Measurements from ENCODE around the gene C4orf50.

Gene C4orf50

DNA sequence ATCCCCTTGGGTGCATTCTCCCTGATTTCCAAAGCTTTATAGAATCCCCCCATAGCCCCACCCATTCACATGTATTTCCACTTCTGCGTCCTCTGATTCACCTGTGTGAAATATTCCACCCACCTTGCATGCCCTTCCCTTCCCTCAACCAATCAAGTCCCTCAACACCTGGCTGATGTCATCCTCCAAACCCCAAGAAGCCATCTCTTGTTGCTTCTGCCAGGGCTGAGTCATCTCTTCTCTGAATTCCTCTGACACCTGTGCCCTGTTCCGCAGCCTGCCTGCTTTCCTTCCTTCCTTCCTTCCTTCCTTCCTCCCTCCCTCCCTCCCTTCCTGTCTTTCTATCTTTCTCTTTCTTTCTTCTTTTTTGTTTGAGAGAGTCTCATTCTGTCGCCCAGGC, 135.3 kb downstream of the C4orf50 start:
- TF ChIP-seq ZNF8 (CRISPR knock-in tag; IDR thresholded peaks at IDR 0.05) (no peak), ARNTL (CRISPR knock-in tag; IDR thresholded peaks at IDR 0.05; ENCODE audit: borderline replicate concordance, low read depth) (no peak), ESRRG (CRISPR knock-in tag; IDR thresholded peaks at IDR 0.05) (no peak), ZFP30 (CRISPR knock-in tag; IDR thresholded peaks at IDR 0.05) (no peak), PPARA (CRISPR knock-in tag; IDR thresholded peaks at IDR 0.05; ENCODE audit: borderline replicate concordance) (no peak)
- TF ChIP-seq, protein P1, sequence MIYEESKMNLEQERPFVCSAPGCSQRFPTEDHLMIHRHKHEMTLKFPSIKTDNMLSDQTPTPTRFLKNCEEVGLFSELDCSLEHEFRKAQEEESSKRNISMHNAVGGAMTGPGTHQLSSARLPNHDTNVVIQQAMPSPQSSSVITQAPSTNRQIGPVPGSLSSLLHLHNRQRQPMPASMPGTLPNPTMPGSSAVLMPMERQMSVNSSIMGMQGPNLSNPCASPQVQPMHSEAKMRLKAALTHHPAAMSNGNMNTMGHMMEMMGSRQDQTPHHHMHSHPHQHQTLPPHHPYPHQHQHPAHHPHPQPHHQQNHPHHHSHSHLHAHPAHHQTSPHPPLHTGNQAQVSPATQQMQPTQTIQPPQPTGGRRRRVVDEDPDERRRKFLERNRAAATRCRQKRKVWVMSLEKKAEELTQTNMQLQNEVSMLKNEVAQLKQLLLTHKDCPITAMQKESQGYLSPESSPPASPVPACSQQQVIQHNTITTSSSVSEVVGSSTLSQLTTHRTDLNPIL (CRISPR knock-in tag; IDR thresholded peaks at IDR 0.05; ENCODE audit: low read depth) = no peak
- TF ChIP-seq, protein P2, sequence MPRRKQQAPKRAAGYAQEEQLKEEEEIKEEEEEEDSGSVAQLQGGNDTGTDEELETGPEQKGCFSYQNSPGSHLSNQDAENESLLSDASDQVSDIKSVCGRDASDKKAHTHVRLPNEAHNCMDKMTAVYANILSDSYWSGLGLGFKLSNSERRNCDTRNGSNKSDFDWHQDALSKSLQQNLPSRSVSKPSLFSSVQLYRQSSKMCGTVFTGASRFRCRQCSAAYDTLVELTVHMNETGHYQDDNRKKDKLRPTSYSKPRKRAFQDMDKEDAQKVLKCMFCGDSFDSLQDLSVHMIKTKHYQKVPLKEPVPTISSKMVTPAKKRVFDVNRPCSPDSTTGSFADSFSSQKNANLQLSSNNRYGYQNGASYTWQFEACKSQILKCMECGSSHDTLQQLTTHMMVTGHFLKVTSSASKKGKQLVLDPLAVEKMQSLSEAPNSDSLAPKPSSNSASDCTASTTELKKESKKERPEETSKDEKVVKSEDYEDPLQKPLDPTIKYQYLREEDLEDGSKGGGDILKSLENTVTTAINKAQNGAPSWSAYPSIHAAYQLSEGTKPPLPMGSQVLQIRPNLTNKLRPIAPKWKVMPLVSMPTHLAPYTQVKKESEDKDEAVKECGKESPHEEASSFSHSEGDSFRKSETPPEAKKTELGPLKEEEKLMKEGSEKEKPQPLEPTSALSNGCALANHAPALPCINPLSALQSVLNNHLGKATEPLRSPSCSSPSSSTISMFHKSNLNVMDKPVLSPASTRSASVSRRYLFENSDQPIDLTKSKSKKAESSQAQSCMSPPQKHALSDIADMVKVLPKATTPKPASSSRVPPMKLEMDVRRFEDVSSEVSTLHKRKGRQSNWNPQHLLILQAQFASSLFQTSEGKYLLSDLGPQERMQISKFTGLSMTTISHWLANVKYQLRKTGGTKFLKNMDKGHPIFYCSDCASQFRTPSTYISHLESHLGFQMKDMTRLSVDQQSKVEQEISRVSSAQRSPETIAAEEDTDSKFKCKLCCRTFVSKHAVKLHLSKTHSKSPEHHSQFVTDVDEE (CRISPR knock-in tag; IDR thresholded peaks at IDR 0.05) = no peak
- TF ChIP-seq, protein P3, sequence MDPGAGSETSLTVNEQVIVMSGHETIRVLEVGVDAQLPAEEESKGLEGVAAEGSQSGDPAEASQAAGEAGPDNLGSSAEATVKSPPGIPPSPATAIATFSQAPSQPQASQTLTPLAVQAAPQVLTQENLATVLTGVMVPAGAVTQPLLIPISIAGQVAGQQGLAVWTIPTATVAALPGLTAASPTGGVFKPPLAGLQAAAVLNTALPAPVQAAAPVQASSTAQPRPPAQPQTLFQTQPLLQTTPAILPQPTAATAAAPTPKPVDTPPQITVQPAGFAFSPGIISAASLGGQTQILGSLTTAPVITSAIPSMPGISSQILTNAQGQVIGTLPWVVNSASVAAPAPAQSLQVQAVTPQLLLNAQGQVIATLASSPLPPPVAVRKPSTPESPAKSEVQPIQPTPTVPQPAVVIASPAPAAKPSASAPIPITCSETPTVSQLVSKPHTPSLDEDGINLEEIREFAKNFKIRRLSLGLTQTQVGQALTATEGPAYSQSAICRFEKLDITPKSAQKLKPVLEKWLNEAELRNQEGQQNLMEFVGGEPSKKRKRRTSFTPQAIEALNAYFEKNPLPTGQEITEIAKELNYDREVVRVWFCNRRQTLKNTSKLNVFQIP (CRISPR knock-in tag; IDR thresholded peaks at IDR 0.05; ENCODE audit: borderline replicate concordance, low read depth) = no peak
- TF ChIP-seq, protein P4, sequence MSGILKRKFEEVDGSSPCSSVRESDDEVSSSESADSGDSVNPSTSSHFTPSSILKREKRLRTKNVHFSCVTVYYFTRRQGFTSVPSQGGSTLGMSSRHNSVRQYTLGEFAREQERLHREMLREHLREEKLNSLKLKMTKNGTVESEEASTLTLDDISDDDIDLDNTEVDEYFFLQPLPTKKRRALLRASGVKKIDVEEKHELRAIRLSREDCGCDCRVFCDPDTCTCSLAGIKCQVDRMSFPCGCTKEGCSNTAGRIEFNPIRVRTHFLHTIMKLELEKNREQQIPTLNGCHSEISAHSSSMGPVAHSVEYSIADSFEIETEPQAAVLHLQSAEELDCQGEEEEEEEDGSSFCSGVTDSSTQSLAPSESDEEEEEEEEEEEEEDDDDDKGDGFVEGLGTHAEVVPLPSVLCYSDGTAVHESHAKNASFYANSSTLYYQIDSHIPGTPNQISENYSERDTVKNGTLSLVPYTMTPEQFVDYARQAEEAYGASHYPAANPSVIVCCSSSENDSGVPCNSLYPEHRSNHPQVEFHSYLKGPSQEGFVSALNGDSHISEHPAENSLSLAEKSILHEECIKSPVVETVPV (CRISPR knock-in tag; IDR thresholded peaks at IDR 0.05) = no peak
- ATAC-seq = no peak

DNA sequence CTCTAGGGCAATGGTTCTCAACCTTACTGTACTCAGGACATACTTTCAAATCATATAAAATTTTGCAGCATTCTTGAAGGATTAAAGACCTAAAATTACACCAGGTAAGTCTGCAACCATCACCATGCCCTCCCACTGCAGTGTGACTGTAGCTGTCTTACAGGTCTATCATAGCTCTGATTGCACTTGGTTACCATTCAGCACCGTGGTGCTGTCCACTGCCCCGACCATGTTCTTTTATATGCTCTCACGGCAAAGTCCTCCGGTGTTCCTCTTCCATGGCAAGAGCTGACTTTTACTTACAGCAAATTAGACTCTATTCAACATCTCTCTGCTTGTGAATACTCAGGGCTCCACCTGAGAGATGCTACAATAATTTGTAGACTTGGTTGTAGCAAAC, 136.9 kb downstream of the C4orf50 start:
- ATAC-seq = no peak
- TF ChIP-seq CSDC2 (CRISPR knock-in tag; IDR thresholded peaks at IDR 0.05) (no peak), ARNTL (CRISPR knock-in tag; IDR thresholded peaks at IDR 0.05; ENCODE audit: borderline replicate concordance, low read depth) (no peak), ZNF8 (CRISPR knock-in tag; IDR thresholded peaks at IDR 0.05) (no peak), ISL1 (CRISPR knock-in tag; IDR thresholded peaks at IDR 0.05) (no peak), ZC3H10 (CRISPR knock-in tag; IDR thresholded peaks at IDR 0.05) (no peak)
- TF ChIP-seq, protein P3 (CRISPR knock-in tag; IDR thresholded peaks at IDR 0.05; ENCODE audit: borderline replicate concordance, low read depth) = no peak
- TF ChIP-seq, protein P5, sequence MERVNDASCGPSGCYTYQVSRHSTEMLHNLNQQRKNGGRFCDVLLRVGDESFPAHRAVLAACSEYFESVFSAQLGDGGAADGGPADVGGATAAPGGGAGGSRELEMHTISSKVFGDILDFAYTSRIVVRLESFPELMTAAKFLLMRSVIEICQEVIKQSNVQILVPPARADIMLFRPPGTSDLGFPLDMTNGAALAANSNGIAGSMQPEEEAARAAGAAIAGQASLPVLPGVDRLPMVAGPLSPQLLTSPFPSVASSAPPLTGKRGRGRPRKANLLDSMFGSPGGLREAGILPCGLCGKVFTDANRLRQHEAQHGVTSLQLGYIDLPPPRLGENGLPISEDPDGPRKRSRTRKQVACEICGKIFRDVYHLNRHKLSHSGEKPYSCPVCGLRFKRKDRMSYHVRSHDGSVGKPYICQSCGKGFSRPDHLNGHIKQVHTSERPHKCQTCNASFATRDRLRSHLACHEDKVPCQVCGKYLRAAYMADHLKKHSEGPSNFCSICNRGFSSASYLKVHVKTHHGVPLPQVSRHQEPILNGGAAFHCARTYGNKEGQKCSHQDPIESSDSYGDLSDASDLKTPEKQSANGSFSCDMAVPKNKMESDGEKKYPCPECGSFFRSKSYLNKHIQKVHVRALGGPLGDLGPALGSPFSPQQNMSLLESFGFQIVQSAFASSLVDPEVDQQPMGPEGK (CRISPR knock-in tag; IDR thresholded peaks at IDR 0.05; ENCODE audit: borderline replicate concordance) = no peak
- TF ChIP-seq, protein P2 (CRISPR knock-in tag; IDR thresholded peaks at IDR 0.05) = no peak

DNA sequence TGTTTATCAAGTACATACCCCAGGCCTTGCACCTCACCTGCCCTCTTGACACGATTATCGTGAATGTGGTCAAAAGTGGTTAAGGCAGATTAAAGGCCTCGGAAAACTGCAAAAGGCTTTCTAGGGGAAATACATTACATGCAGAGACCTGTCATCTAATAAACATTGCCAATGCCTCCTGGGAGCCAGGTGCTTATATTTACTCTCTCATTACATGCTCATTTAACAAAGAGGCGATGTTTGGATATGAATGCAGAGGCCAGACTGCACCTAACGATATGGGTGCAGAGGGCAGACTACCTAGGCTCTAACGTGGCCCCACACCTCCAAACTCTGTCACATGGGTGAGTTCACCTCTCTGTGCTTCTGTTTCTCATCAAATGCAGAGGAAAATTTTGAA, 139.9 kb downstream of the C4orf50 start:
- no peak for ATAC-seq
- TF ChIP-seq RARB (CRISPR knock-in tag; IDR thresholded peaks at IDR 0.05) (no peak), ZNF565 (CRISPR knock-in tag; conservative IDR thresholded peaks at IDR 0.05; ENCODE audit: low read depth) (no peak), GLIS3 (CRISPR knock-in tag; IDR thresholded peaks at IDR 0.05) (no peak), ISL1 (CRISPR knock-in tag; IDR thresholded peaks at IDR 0.05) (no peak), ZC3H10 (CRISPR knock-in tag; IDR thresholded peaks at IDR 0.05) (no peak)
- TF ChIP-seq, protein P4 (CRISPR knock-in tag; IDR thresholded peaks at IDR 0.05) = no peak
- TF ChIP-seq, protein P3 (CRISPR knock-in tag; IDR thresholded peaks at IDR 0.05; ENCODE audit: borderline replicate concordance, low read depth) = no peak
- TF ChIP-seq, protein P1 (CRISPR knock-in tag; IDR thresholded peaks at IDR 0.05; ENCODE audit: low read depth) = no peak

All from SK-N-SH treated with all-trans-retinoic acid at 6 μM for 48 hours (cell line).